H1 (cell line): Measurements from ENCODE around the gene SLC12A5. TPM values are rescaled to one million over a fixed set of nuclear protein-coding genes. Genes with fewer than 3 reads are reported as not detected.

ENCODE experiments used
- CTCF ChIA-PET: fragments of 300-600 bp; sonication (Branson Sonifier 250); formaldehyde crosslinking; loops from one replicate; lab custom pipeline; 2021; ENCODE audit not compliant: partially characterized antibody; lab: Charles Lee
- POLR2A ChIA-PET: fragments of 300-600 bp; sonication (Branson Sonifier 250); formaldehyde crosslinking; loops from one replicate; lab custom pipeline; 2021; ENCODE audit warnings: inconsistent platforms; ENCODE audit not compliant: partially characterized antibody; lab: Charles Lee
- DNase-seq, 2 experiments: peaks; one replicate each; pipeline versions ENCODE4 v3.0.0 to v3.0.0-alpha.2; 2010 to 2022; ENCODE audit warnings: low spot score in 2 of 2, low read depth in 1 of 2, mixed read lengths in 1 of 2
- FAIRE-seq: peaks from 2 replicates; lab custom pipeline; 2011; peaks lifted over from hg19 to GRCh38; lab: Jason Lieb, UNC
- H2AFZ ChIP-seq: 2 replicates; pipeline ENCODE4 v1.8.1; 2012; ENCODE audit warnings: low read length, inconsistent platforms
- H2AK5ac ChIP-seq: 2 replicates; pipeline ENCODE4 v1.6.1; 2013; ENCODE audit warnings: low read depth, low read length
- H2BK120ac ChIP-seq: replicated peaks from 2 replicates; pipeline ENCODE3; 2013; ENCODE audit warnings: low read depth, low read length, inconsistent platforms
- H2BK12ac ChIP-seq: 2 replicates; pipeline ENCODE4 v1.6.1; 2013; ENCODE audit warnings: low read depth, low read length
- H2BK15ac ChIP-seq: 2 replicates; pipeline ENCODE4 v1.6.1; 2013; ENCODE audit warnings: low read length
- H2BK20ac ChIP-seq: 2 replicates; pipeline ENCODE4 v1.6.1; 2013; ENCODE audit warnings: low read length
- H2BK5ac ChIP-seq: 2 replicates; pipeline ENCODE4 v1.6.1; 2013; ENCODE audit warnings: low read depth, low read length
- H3K14ac ChIP-seq: 2 replicates; pipeline ENCODE4 v1.6.1; 2013; ENCODE audit warnings: inconsistent platforms; ENCODE audit not compliant: insufficient read length
- H3K18ac ChIP-seq: 2 replicates; pipeline ENCODE4 v1.6.1; 2013; ENCODE audit warnings: low read length; ENCODE audit errors: extremely low read depth
- H3K23ac ChIP-seq: 2 replicates; pipeline ENCODE4 v1.6.1; 2013; ENCODE audit warnings: inconsistent platforms; ENCODE audit not compliant: insufficient read length
- H3K23me2 ChIP-seq: 2 replicates; pipeline ENCODE4 v1.6.1; 2013; ENCODE audit warnings: low read depth, low read length
- H3K27ac ChIP-seq: 2 replicates; pipeline ENCODE4 v1.6.1; 2011; ENCODE audit warnings: low read depth, low read length, inconsistent platforms
- H3K27me3 ChIP-seq, 4 experiments: replicated peaks in 1 of 4; 1 replicate in 1 of 4; 2 replicates in 3 of 4; pipeline versions ENCODE4 v1.6.1 to v1.8.1; 2011 to 2013; ENCODE audit warnings: low read length in 3 of 4, mild to moderate bottlenecking in 3 of 4, inconsistent platforms in 2 of 4, mixed read lengths in 2 of 4, moderate library complexity in 1 of 4; ENCODE audit not compliant: control insufficient read depth in 3 of 4, insufficient read depth in 3 of 4; ENCODE audit errors: extremely low read depth in 1 of 4
- H3K36me3 ChIP-seq, 4 experiments: 2 replicates each; pipeline versions ENCODE4 v1.6.1 to v1.8.1; 2011 to 2013; ENCODE audit warnings: mild to moderate bottlenecking in 4 of 4, low read length in 3 of 4, moderate library complexity in 2 of 4, control low read depth in 1 of 4, inconsistent platforms in 1 of 4; ENCODE audit not compliant: insufficient read depth in 4 of 4, control insufficient read depth in 2 of 4
- H3K4ac ChIP-seq: replicated peaks from 2 replicates; pipeline ENCODE3; 2013; ENCODE audit warnings: low read length, low read depth, mixed read lengths, inconsistent platforms; ENCODE audit not compliant: insufficient read length
- H3K4me1 ChIP-seq, 4 experiments: replicated peaks in 1 of 4; 1 replicate in 1 of 4; 2 replicates in 3 of 4; pipeline versions ENCODE4 v1.6.1 to v1.8.1; 2011 to 2013; ENCODE audit warnings: low read length in 3 of 4, inconsistent platforms in 2 of 4, mixed read lengths in 1 of 4; ENCODE audit not compliant: insufficient read depth in 4 of 4, control insufficient read depth in 3 of 4
- H3K4me2 ChIP-seq, 2 experiments: 2 replicates each; pipeline versions ENCODE4 v1.6.1 to v1.8.1; 2011 to 2013; ENCODE audit warnings: low read depth in 2 of 2, low read length in 2 of 2, control low read depth in 1 of 2, inconsistent platforms in 1 of 2, mild to moderate bottlenecking in 1 of 2; ENCODE audit not compliant: insufficient read depth in 1 of 2
- H3K4me3 ChIP-seq, 4 experiments: fragments of 200-600, 300-600 bp in 1 of 4; sonication (generic), shearing (Covaris generic), sonication (Bioruptor Twin) in 1 of 4; 2 replicates each; pipeline versions ENCODE4 v1.5.1 to v1.8.1; 2011 to 2016; ENCODE audit warnings: low read length in 4 of 4, low read depth in 3 of 4, control low read depth in 2 of 4, inconsistent platforms in 2 of 4, mild to moderate bottlenecking in 2 of 4, mixed read lengths in 1 of 4, moderate library complexity in 1 of 4; ENCODE audit not compliant: insufficient read depth in 2 of 4; ENCODE audit errors: extremely low read depth in 1 of 4
- H3K56ac ChIP-seq: replicated peaks from 2 replicates; pipeline ENCODE3; 2013; ENCODE audit warnings: low read depth, mild to moderate bottlenecking, mixed read lengths, low read length, inconsistent platforms; ENCODE audit not compliant: insufficient read length
- H3K79me1 ChIP-seq: 2 replicates; pipeline ENCODE4 v1.6.1; 2013; ENCODE audit warnings: low read depth, low read length, control low read depth
- H3K79me2 ChIP-seq, 2 experiments: 2 replicates each; pipeline versions ENCODE4 v1.6.1 to v1.8.1; 2012 to 2013; ENCODE audit warnings: low read length in 2 of 2, mild to moderate bottlenecking in 2 of 2, inconsistent platforms in 1 of 2; ENCODE audit not compliant: insufficient read depth in 2 of 2, control insufficient read depth in 1 of 2
- H3K9ac ChIP-seq, 4 experiments: replicated peaks in 1 of 4; 1 replicate in 1 of 4; 2 replicates in 3 of 4; pipeline versions ENCODE4 v1.6.1 to v1.8.1; 2011 to 2013; ENCODE audit warnings: low read depth in 3 of 4, low read length in 3 of 4, control low read depth in 2 of 4, mild to moderate bottlenecking in 2 of 4, moderate library complexity in 2 of 4, inconsistent platforms in 1 of 4; ENCODE audit errors: extremely low read depth in 1 of 4
- H3K9me3 ChIP-seq, 2 experiments: 2 replicates each; pipeline versions ENCODE4 v1.6.1 to v1.8.1; 2012 to 2013; ENCODE audit warnings: mild to moderate bottlenecking in 2 of 2, moderate library complexity in 2 of 2, control low read depth in 1 of 2, inconsistent platforms in 1 of 2, low read depth in 1 of 2, low read length in 1 of 2, mixed read lengths in 1 of 2; ENCODE audit not compliant: insufficient read depth in 2 of 2
- H4K20me1 ChIP-seq, 2 experiments: replicated peaks in 1 of 2; 2 replicates each; pipeline versions ENCODE3 to v1.8.1; 2011 to 2013; ENCODE audit warnings: inconsistent platforms in 2 of 2, low read length in 2 of 2, mild to moderate bottlenecking in 1 of 2; ENCODE audit not compliant: insufficient read depth in 2 of 2, control insufficient read depth in 1 of 2
- H4K5ac ChIP-seq: 2 replicates; pipeline ENCODE4 v1.6.1; 2013; ENCODE audit warnings: low read length, low read depth, mixed read lengths, inconsistent platforms; ENCODE audit not compliant: insufficient read length
- H4K8ac ChIP-seq: 2 replicates; pipeline ENCODE4 v1.8.0; 2013; ENCODE audit warnings: mild to moderate bottlenecking, moderate library complexity, low read length, inconsistent platforms; ENCODE audit not compliant: insufficient read depth; ENCODE audit errors: extremely low read depth
- H4K91ac ChIP-seq: replicated peaks from 2 replicates; pipeline ENCODE3; 2013; ENCODE audit warnings: low read length, mixed read lengths, inconsistent platforms; ENCODE audit not compliant: insufficient read length
- MAFK ChIP-seq: IDR thresholded peaks from 2 replicates; pipeline ENCODE4 v1.6.1; 2012; ENCODE audit warnings: low read depth, mild to moderate bottlenecking, improper control_type of control experiment, low read length
- WGBS, 2 experiments: shearing (Covaris generic) in 1 of 2; methylation state at CpG; one replicate each; pipeline versions ENCODE4 v1.1.6 to v1.1.7; 2013 to 2015; ENCODE audit warnings: low lambda C conversion rate in 2 of 2, mixed read lengths in 2 of 2, inconsistent platforms in 1 of 2, low coverage in 1 of 2, missing lambda C conversion rate in 1 of 2; ENCODE audit not compliant: insufficient replicate concordance in 2 of 2, insufficient coverage in 1 of 2, insufficient read length in 1 of 2; ENCODE audit errors: extremely low coverage in 1 of 2, missing lambda C conversion rate in 1 of 2; 5-methylcytosine and 5-hydroxymethylcytosine counted together
- polyA plus RNA-seq, 7 experiments: library from polyadenylated mRNA; depleted of rRNA in 3 of 7; stranded (reverse) in 5 of 7; unstranded in 2 of 7; fragments of >200 nt in 5 of 7; fragments of 200-250 nt in 2 of 7; gene quantifications; 1 replicate in 5 of 7; 2 replicates in 1 of 7; 4 replicates in 1 of 7; pipeline versions ENCODE4 v1.2.1 to v1.2.3, GENCODE V29; 2011 to 2013; ENCODE audit warnings: missing spikeins in 2 of 7, mixed read lengths in 2 of 7
- total RNA-seq: library from RNA; stranded (reverse); fragmentation: NEBNext Ultra II Directional; extraction: Animal tissue kit (Norgen Biotek cat#: 25700); gene quantifications from 2 replicates; pipeline ENCODE4 v1.2.1, GENCODE V29; 2021

Gene SLC12A5
- total and polyA plus RNA-seq, 2 of the 8 experiments (the other 6 are each of a cell fraction or from before 2014, with no cell fraction given), result 1.9 to 7.3 TPM

- H4K20me1 ChIP-seq, result no peaks in the 10 kb centered on the region
- H3K9ac ChIP-seq, result no peak overlapping the region
- H3K4me2 ChIP-seq, result peak overlapping the region; percentile 12 to 52; a peak in 1 of 4 replicates
- no peak overlapping the region for H2BK5ac ChIP-seq
- H3K4me3 ChIP-seq, result no peak overlapping the region
- H2BK12ac ChIP-seq, result 0 out of 2 replicates have a peak overlapping the region, but pooled peaks have one; percentile 1
- H4K8ac ChIP-seq, result peak overlapping the region; percentile 35; the same call in 1 of the 2 replicates
- FAIRE-seq (no peak), DNase-seq (no peak)
- no peak overlapping the region for H2AK5ac ChIP-seq
- CTCF ChIA-PET, result interaction anchor here (0.6 to 5.0 kb wide), 11 partner anchors 12 to 434 kb away, joined by 3 to 156 read pairs (median 4); no protein-coding TSS in a partner anchor
- 95% methylated on average over 61 of the region's 74 CpGs; no CpG with 5 or more reads in 1 of the 2 experiments for WGBS, 2 experiments
- H3K79me1 ChIP-seq, result no peaks in the 10 kb centered on the region
- H2BK120ac ChIP-seq, result no peak overlapping the region
- H4K5ac ChIP-seq, result no peak overlapping the region
- no peak overlapping the region for H3K56ac ChIP-seq
- no peak overlapping the region for H3K14ac ChIP-seq
- peak overlapping the region; percentile 92; the same call in 1 of the 2 replicates for H2BK15ac ChIP-seq
- no peak overlapping the region for H2BK20ac ChIP-seq
- H2AFZ ChIP-seq, result no peak overlapping the region
- H4K91ac ChIP-seq, result peak overlapping the region; percentile 7
- H3K9me3 ChIP-seq, result no peaks in the 10 kb centered on the region
- no peak overlapping the region for H3K23ac ChIP-seq
- no peak overlapping the region for H3K27ac ChIP-seq
- POLR2A ChIA-PET, result interaction anchor here (1.2 to 1.7 kb wide), 2 partner anchors 9 to 22 kb away, joined by 3 to 5 read pairs; no protein-coding TSS in a partner anchor
- H3K18ac ChIP-seq, result no peak overlapping the region; the same call in 1 of the 2 replicates
- no peaks in the 10 kb centered on the region for H3K79me2 ChIP-seq
- peaks cover 4 to 10% (median 8%) of the 10 kb centered on the region in 4 experiments; a peak in 6 of 7 replicates for H3K4me1 ChIP-seq
- H3K36me3 ChIP-seq, result no peaks in the 10 kb centered on the region
- H3K23me2 ChIP-seq, result peaks cover 4% of the 10 kb centered on the region; the same call in 1 of the 2 replicates
- H3K27me3 ChIP-seq, result peaks cover 0 to 7% (median 5%) of the 10 kb centered on the region in 4 experiments; a peak in 4 of 7 replicates
- H3K4ac ChIP-seq, result no peak overlapping the region
- no peak for TF ChIP-seq MAFK
Observed at GRCh38 chr20:46010491-46011391, 18.3 kb upstream of the SLC12A5 start.
